ENCODE results near the gene NEBL. TPM values are rescaled to one million over a fixed set of nuclear protein-coding genes. Genes with fewer than 3 reads are reported as not detected.

The NEBL gene
- total RNA-seq, 4 donors from 2014 or later: 6.0 to 14.0 (median 12.1) TPM

- TF ChIP-seq POLR2A (IDR thresholded peaks at IDR 0.05): no peak
- no peak for TF ChIP-seq CTCF (IDR thresholded peaks at IDR 0.05)
- no peak for TF ChIP-seq EP300 (IDR thresholded peaks at IDR 0.05; ENCODE audit: low read depth)
- TF ChIP-seq POLR2AphosphoS5 (IDR thresholded peaks at IDR 0.05): no peak
- Histone ChIP-seq H3K4me3 (no peak overlapping the region), H3K9me3 (no peaks in the 10 kb centered on the region), H3K4me1 (no peaks in the 10 kb centered on the region), H3K36me3 (no peaks in the 10 kb centered on the region), H3K27ac (no peak overlapping the region), H3K27me3 (no peaks in the 10 kb centered on the region)
- 48 to 55% methylated on average over 3 of the region's 3 CpGs for WGBS, 2 donors (ENCODE audit: low coverage in 1 of 2)
- no peak for DNase-seq
- in situ Hi-C loops (cut with MboI; ENCODE audit: low pct_ligation_motif_present in 1 of 4, low pct_unique_long_range_greater_than_20kb in 1 of 4, low sequenced_read_pairs in 3 of 4): no loop called here
- intact Hi-C loops (cut with DNase I; ENCODE audit: low total_unique reads): no loop called here
Observed at GRCh38 chr10:20885678-20886077, 11.4 kb downstream of the NEBL start.

GRCh38 chr10:20883552-20883951 is 13.6 kb downstream of the NEBL start:
- H3K27me3 ChIP-seq: no peaks in the 10 kb centered on the region
- no peak for DNase-seq
- WGBS, 2 donors (ENCODE audit: low coverage in 1 of 2): 94 to 100% methylated on average over 2 of the region's 2 CpGs
- in situ Hi-C loops (cut with MboI; ENCODE audit: low pct_ligation_motif_present in 1 of 4, low pct_unique_long_range_greater_than_20kb in 1 of 4, low sequenced_read_pairs in 3 of 4) (no loop called here), intact Hi-C loops (cut with DNase I; ENCODE audit: low total_unique reads) (no loop called here)
- H3K36me3 ChIP-seq: no peaks in the 10 kb centered on the region
- no peak overlapping the region for H3K4me3 ChIP-seq
- no peaks in the 10 kb centered on the region for H3K4me1 ChIP-seq
- H3K9me3 ChIP-seq: no peaks in the 10 kb centered on the region
- H3K27ac ChIP-seq: no peak overlapping the region
- TF ChIP-seq POLR2AphosphoS5 (IDR thresholded peaks at IDR 0.05): no peak
- TF ChIP-seq EP300 (IDR thresholded peaks at IDR 0.05; ENCODE audit: low read depth): no peak
- TF ChIP-seq POLR2A (IDR thresholded peaks at IDR 0.05): no peak
- TF ChIP-seq CTCF (IDR thresholded peaks at IDR 0.05): no peak

DNA sequence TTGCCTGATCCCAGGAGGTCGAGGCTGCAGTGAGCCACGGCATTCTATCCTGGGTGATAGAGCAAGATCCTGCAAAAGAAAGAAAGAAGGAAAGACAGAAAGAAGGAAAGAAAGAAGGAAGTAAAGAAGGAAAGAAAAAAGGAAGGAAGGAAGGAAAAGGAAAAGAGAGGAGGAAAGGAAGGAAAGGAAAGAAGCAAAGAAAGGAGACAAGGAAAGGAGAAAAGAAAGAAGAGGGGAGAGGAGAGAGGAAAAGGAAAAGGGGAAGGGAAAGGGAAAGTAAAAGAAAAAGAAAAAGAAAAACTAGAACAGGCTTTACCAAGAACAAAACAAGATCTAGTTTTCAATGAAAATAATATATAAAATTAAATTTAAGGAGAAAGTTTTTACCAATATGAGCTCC is 15.0 kb downstream of the NEBL start:
- Histone ChIP-seq H3K4me1 (no peaks in the 10 kb centered on the region), H3K27ac (no peak overlapping the region), H3K27me3 (no peaks in the 10 kb centered on the region), H3K36me3 (no peaks in the 10 kb centered on the region), H3K9me3 (no peaks in the 10 kb centered on the region), H3K4me3 (no peak overlapping the region)
- DNase-seq: no peak
- no peak for TF ChIP-seq EP300 (IDR thresholded peaks at IDR 0.05; ENCODE audit: low read depth)
- TF ChIP-seq CTCF (IDR thresholded peaks at IDR 0.05): no peak
- no peak for TF ChIP-seq POLR2AphosphoS5 (IDR thresholded peaks at IDR 0.05)
- TF ChIP-seq POLR2A (IDR thresholded peaks at IDR 0.05): no peak
- WGBS, 2 donors (ENCODE audit: low coverage in 1 of 2): 50 to 83% methylated on average over 2 of the region's 2 CpGs
- in situ Hi-C loops (cut with MboI; ENCODE audit: low pct_ligation_motif_present in 1 of 4, low pct_unique_long_range_greater_than_20kb in 1 of 4, low sequenced_read_pairs in 3 of 4) (no loop called here), intact Hi-C loops (cut with DNase I; ENCODE audit: low total_unique reads) (no loop called here)

DNA sequence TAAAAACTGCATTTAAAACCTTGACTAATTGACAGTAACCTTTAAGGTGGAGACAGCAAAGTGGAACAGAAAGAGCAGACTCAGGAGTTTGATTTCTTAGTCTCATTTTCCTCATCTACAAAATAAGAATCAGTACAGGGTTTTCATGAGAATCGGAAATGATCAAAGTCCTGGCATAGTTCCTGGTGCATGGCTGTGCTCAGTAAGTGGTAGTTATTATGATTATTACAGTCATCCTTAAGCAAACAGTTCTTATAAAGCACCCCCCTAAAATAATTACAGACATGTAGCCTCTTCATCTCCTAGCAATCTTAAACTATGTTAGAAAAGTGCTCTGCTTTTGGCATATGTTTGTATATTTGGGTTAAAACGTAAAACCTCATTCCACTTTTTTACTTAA is 18.0 kb downstream of the NEBL start:
- in situ Hi-C loops (cut with MboI; ENCODE audit: low pct_ligation_motif_present in 1 of 4, low pct_unique_long_range_greater_than_20kb in 1 of 4, low sequenced_read_pairs in 3 of 4) (no loop called here), intact Hi-C loops (cut with DNase I; ENCODE audit: low total_unique reads) (no loop called here)
- no peak for TF ChIP-seq POLR2A (IDR thresholded peaks at IDR 0.05)
- no peak for TF ChIP-seq EP300 (IDR thresholded peaks at IDR 0.05; ENCODE audit: low read depth)
- no peak for TF ChIP-seq CTCF (IDR thresholded peaks at IDR 0.05)
- no peak for TF ChIP-seq POLR2AphosphoS5 (IDR thresholded peaks at IDR 0.05)
- Histone ChIP-seq H3K27me3 (no peaks in the 10 kb centered on the region), H3K36me3 (no peaks in the 10 kb centered on the region), H3K4me3 (no peak overlapping the region), H3K9me3 (no peaks in the 10 kb centered on the region), H3K4me1 (no peaks in the 10 kb centered on the region), H3K27ac (no peak overlapping the region)
- whole genome bisulfite sequencing, 2 donors (ENCODE audit: low coverage in 1 of 2): 59 to 81% methylated on average over 2 of the region's 2 CpGs
- DNase-seq: no peak

Data from transverse colon (tissue), 4 donors.